HG02678 (cell line): ENCODE data around the gene LARGE1.

Source experiments
- ATAC-seq: cut with Tn5 transposase; IDR thresholded peaks from one replicate; pipeline ENCODE4 v1.9.1; 2021; ENCODE audit warnings: mild to moderate bottlenecking, moderate library complexity; ENCODE audit not compliant: unreplicated experiment

LARGE1 gene

DNA sequence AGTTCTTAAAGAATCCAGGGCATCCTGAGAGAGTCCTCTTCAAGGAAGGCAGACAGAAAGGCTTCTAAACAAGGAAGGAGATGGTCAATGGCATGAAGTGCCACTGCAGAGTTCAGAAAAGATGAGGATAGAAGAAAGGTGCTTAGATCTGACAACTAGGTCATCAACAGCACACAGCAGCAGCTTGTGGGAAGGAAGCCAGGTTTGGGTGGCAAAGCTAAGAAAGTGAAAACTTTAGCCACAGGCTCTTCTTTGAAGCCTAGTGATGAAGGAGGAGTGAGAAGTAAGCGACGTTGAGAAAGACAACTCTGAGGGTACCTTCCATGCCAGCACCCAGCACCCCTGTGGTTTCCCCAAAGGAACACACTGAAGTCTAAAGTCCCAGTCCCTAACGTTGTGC lies 92.0 kb downstream of the LARGE1 start:
- ATAC-seq, result no peak

DNA sequence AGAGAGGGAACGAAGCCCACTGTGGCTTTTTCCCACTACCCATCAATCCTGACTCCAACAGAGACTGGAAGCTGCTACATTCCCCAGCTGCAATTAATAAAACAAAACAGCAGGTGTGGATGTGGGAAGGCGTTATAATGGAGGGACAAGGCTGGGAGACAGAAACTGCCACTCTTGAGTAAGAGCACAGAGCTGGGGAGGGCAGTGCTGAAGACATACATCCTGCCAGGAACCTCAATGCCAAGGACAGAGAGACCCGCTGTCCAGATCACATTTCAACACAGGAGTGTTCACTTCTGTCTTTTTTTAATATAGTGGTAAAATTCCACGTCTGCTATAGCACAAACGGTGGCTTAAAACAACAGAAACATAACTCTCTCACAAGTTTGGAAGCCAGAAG lies 94.5 kb downstream of the LARGE1 start:
- ATAC-seq, result no peak

DNA sequence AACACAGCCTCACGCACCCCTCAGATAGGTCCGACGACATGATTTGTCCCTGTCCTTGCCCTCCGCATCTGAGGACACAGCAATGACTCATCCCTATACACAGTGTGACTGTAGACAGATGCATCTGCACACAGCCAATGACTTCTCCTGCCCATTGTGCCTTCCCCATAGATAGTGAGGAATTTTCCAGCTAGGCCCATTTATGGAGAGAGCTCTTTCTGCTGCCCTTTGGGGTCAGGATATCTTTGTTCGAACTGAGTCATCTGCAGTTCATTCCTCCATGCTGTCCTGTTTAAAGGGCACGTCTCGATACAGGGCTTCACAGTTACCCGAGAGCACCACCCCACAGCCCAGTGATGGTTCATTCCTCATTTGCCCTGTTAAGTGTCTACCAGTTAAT lies 96.7 kb downstream of the LARGE1 start:
- ATAC-seq, result no peak

DNA sequence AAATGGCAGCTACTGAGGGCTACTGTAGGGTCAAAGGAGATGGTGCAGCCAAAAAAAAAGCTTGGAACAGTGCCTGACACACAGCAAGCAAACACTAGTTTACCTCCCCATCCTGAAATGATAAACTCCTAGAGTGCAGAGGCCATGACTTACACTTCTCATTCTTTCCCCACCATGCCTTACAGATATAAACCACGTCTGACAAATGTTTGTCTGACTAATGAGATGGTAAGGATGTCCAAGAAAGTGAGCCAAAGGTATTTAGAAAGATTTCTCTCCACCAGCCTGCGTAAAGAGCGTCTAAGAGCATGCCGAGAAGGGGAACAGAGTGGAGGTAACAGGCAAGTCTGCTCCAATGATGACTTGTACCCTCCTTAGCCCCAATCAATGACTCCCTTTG lies 99.0 kb downstream of the LARGE1 start:
- ATAC-seq, result no peak

DNA sequence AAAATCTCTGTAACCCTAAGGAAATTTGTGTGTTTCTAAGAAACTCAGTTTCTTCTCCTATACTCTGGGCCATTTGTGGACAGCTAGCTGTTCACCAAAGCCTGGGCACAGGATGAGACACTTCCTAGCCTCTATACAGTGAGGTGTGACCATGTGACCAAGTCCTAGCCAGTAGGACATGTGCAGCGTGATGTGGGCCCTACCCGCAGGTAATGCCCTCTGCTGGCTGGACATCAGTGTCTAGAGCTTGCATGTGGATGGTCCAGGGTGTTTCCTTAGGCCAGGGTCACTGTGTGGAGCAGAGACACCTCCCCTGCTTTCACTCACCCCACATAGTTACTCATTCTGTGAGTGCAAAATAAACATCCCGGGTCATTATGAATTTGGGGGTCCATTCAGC lies 100.5 kb downstream of the LARGE1 start:
- no peak for ATAC-seq

DNA sequence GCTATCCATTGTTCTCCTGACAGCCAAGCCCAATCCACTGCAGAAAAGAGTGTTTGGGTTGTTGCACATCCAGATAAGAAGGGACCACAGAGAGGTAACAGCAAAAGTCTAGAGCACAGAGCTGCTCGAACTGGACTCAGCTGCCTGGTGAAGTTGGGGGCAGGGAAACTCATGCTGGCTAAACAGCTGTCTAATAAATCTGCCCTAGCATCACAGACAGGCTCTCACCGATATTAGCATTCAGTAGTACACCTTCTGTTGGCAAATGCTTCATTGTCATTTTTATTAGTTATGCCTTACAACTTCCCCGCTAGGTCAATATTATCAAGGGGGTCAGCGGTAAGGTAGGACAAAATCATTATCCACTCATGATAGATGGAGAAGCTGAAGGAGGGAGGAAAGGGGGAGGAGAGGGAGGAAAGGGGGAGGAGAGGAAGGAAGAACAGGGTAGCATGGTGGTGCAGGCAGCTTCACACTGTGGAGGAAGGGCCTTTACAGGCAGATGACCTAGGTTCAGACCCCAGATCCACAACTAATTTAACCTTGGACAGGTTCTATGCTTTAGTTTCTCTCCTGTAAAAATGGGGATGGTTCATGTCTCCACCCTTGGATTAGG lies 102.7 kb downstream of the LARGE1 start:
- no peak for ATAC-seq

DNA sequence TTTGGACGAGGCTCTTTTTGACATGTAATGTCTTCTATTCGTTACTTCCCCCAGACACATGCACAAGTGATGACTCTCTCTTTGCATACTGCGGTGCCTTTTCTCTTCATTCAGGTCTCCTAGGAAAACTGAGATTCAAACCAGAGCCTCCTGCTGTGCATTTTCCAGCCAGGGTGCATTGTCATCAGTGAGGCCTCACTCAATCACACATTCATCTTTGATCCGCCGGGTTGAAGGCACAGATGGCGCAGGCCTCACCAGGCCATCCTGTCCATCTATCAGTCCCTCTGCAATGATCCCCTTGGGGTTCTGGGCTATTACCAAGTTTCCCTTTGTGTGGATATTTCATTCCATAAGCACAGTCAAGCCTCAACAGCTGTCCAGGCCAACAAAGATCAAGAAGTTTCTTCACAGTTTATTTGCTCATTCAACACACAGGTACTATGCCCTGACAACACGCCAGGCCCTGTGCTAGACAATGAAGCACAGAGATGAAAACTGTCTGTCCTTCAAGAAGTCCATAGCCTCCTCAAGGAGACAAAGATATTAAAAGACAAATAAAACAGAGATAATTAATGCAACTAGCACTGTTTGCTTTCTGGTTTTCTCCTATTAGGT lies 107.8 kb downstream of the LARGE1 start:
- ATAC-seq, result no peak

DNA sequence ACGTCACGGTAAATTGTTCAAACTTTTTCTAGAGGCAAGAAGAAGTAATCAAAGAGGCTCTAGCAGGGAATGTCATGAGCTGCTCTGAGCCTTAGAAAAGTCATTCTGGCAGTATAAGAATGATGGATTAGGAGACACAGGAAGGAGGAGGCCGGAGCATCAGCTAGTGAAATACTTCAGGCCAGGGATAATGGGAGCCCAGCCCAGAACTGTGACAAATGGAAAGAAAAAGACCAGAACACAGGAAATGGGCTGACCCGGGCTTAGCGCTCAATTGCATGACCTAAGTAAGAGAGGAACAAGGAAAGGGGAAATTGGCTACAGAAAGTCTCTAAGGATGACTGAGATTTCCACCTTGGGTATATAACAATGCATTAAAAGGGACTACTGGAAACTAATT lies 108.6 kb downstream of the LARGE1 start:
- ATAC-seq, result no peak

DNA sequence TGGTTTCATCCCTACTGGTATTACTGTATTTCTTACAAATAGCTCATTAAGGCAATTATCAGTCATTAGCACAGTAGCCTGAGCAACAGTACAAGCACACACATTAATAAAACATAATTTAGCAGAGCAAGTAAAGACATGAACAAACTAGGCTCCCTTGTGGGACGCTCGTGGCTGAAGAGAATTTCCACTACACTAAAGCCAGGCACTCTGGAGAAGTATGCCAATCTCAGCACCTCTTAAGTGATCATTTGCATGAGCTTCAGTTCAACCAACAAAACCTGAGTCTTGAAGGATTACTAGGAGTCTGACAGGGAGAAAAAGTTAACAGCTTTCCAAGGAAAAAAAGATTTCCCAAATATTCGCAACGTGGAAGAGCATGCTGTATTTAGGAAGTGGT lies 109.1 kb downstream of the LARGE1 start:
- ATAC-seq, result no peak

DNA sequence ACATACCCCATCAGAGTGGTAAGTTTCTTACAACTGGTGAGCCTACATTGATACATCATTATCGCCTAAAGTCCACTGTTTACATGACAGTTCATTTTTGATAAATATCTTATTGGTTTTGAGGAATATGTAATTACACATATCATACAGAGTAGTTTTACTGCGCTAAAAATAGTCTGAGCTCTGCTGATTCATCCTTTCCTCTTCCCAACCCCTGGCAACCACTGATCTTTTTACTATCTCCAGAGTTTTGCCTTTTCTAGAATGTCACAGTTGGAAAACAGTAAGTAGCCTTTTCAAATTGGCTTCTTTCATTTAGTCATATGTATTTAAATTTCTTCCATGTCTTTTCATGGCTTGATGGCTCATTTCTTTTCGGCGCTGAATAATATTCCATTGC lies 112.8 kb downstream of the LARGE1 start:
- no peak for ATAC-seq

DNA sequence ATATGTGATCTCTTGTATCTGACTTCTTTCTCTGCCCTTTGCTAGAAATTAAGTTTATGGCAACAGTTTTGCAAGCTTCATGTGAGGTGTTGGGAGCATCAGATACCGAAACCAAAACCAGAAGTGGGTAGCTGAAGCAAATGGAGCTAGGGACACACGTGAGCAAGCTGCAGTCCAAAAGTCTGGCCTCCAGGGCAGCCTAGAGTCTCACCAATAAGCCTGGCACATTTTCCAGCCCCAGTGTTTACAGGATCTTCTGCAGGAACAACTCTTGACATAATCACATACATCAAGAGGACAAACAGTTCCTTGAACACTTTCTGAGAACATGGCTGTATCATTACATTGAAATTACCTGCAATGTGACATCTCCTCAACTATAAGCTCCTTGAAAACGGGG lies 114.1 kb downstream of the LARGE1 start:
- no peak for ATAC-seq

DNA sequence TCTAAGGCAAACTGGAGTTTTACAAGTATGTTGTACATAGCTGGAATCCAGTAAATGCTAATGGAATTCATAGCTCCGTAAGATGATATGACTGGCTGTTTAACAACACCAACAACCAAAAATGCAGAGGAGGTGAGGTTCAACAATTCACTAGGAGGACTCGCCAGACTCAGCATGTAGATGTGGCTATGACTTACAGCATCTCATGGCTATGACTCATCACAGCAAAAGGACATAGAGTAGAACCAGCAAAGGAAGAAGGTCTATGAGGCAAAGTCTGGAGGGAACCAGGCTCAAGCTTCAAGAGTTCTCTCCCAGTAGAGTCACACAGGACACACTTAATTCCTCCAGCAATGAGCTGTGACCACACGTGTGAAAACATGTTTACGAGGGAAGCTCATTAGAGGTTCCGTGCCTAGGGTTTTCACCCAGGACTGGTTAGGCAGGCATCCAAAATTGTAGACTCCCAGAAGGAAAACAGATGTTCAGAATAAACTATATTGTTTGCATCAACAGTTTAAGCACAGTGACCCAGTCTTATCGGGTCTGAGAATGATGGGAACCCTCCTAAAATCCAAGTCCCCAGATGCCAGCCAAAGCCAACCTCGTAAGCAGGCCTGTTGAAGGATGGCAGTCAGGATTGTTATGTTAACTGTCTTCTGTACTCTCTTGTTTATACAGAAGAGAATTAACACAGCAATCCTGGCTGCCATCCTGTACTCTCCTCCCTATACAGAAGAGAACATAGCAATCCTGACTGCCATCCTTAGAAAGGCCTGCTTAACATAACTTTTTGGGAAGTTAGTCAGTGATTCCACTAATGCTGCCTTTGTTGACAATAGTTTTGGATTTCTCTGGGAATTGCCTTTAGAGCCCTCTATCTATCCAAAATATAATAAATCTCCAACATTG lies 116.6 kb downstream of the LARGE1 start:
- ATAC-seq, result no peak

DNA sequence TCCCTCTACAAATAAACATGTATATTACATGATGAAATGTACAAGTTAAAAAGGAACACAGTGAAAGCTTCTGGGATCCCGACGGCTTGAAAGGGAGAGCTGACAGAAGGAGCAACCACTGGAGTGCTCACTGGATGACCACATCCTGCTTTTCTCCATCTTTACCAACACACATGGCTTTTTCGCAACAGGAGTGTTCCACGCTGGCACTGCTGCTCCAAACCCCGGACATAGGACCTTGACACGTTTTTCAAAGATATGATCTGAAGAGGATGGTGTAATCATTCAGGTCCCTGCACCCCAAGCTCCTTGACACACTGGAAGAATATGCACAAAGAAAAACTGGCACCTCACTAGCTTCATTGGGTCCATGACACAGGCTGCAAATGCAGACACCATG lies 121.9 kb downstream of the LARGE1 start:
- no peak for ATAC-seq

DNA sequence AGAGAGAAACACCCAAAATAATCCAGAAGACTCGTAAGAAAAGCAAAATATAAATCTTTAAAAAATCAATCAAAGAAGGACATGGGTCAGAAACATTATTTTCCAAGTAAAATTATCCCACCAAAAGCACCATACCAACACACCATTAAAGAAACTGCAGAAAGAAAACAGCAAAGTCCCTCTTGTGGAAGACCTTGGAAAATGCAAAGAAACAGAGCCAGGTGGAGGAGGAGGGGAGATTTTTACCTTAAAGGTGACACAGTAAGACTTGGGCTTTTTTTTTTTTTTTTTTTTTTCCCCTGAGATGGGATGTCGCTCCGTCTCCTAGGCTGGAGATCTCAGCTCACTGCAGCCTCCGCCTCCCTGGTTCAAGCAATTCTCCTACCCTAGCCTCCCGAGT lies 123.8 kb downstream of the LARGE1 start:
- no peak for ATAC-seq

DNA sequence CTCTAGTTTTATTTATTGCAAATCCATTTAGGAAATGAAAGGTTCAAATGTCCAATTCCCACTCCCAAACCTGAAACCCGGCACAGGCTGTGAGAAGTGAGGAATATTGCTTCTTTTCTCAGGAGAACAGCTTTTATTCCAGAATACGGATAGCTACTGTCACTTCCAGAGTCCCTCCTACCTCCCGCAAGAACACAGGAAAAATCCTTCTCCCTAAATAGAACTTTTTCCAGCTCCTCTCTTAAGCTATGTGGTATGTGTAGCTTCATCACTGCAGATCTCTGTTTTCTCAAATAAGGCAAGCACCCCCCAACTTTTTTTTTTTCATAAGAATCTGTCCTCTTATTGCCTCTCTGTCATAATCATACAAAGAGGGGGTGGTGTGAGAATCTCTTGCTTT lies 126.8 kb downstream of the LARGE1 start:
- no peak for ATAC-seq

DNA sequence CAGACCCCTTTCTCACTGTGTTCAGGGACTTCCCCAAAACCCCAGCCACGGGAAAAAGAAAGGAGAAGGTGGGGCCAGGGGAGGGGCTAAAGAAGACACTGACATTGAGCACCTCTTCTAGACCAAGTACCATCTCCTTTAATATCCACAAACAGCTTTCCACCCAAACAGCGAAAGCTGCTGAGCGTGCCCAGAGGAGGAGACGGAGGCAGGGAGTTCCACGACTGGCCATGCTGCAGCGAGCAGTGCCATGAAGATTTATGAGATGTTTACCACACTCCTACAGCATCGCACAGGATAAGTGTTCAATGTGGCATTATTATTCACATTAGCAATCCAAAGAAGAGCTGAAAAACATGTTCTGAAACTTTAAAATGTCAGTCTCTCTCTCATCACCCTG lies 127.4 kb downstream of the LARGE1 start:
- no peak for ATAC-seq

DNA sequence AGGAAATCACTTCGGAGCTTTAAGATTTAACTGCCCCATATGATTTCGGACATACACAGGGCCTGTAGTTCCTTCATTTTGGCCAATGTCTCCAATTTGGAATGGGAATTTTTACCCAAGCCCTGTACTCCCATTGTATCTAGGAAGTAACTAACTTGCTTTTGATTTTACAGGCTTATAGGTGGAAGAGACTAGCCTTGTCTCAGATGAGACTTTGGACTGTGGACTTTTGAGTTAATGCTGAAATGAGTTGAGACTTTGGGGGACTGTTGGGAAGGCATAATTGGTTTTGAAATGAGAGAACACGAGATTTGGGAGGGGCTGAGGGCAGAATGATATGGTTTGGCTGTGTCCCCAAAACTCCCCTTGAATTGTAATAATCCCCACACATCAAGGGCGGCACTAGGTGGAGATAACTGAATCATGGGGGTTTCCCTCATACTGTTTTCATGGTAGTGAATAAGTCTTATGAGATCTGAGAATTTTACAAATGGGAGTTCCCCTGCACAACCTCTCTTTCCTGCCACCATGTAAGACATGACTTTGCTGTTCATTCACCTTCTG lies 130.5 kb downstream of the LARGE1 start:
- ATAC-seq, result no peak

DNA sequence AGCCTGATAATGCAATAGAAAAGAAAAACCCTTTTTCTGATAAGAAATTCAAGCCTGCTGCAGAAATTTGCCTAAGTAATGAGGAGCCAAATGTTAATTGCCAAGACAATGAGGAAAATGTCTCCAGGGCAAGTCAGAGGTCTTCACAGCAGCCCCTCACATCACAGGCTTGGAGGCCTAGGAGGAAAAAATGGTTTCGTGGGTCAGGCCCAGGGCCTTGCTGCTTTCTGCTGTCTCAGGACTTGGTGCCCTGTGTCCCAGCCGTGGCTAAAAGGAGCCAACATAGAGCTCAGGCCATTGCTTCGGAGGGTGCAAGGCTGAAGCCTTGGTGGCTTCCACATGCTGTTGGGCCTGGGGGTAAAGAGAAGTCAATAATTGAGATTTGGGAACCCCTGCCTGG lies 131.3 kb downstream of the LARGE1 start:
- ATAC-seq, result no peak

DNA sequence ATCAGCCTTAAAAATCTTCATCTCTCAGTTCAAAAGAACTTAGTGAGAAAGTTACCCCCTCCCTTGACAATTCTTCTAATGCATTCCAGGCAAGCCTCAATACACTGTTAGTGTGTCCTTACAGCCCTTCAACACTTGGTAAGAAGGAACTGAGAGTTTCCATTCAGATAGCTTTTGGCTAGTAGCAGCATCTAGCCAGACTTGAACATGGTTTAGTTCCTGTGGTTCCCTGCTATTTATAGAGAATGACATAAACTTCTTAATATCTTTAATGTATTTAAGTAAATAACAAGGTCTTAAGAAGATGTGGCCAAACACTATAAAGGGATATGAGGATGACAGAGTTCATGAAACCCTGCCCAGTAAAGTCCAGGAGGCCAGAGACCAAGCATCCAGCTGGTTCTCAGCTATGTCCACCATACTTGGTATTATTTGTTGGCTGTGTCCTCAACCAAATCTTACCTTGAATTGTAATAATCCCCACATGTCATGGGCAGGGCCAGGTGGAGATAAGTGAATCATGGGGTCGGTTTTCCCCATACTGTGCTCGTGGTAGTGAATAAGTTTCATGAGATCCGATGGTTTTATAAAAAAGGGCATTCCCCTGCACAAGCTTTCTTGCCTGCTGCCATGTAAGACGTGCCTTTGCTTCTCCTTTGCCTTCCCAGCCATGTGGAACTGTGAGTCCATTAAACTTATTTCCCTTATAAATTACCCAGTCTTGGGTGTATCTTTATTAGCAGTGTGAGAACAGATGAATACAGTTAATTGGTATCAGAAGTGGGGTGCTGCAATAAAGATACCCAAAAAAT lies 132.4 kb downstream of the LARGE1 start:
- ATAC-seq, result no peak

DNA sequence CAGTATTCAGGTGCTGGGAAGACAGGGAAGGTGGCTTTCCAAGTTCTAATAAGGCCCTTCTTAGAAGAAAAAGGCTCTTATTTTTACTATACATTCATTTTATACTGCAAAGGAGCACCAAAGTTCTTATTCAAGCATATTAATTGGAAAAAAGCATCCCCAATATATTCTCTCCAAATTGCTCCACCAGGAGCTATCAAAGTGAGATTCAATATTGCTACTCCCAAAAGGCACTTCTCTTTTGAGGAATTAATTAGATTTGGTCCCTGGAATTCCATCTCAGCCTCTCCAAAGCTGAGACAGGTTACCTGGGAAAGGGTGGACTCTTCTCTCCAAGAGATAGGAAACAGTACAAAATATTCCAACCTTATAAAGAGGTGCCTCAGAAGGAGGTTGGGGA lies 134.1 kb downstream of the LARGE1 start:
- no peak for ATAC-seq
